HepG2 (cell line): ENCODE results near the gene EGR2. TPM values are rescaled to one million over a fixed set of nuclear protein-coding genes. Genes with fewer than 3 reads are reported as not detected.
A peak's percentile ranks its signal among the peaks of the same experiment; 100 is the strongest.

Experiments
- ATAC-seq: fragments of 200-7000 bp; cut with Tn5 transposase; 3 replicates; pipeline ENCODE4 v1.9.1; 2020; ENCODE audit warnings: mild to moderate bottlenecking, moderate library complexity
- BruUV-seq: library from RNA; stranded (reverse); fragments of 400-500 nt; replicated peaks from 2 replicates; lab custom pipeline; 2021; lab: Mats Ljungman, UMichigan
- CTCF ChIA-PET: fragments of 300-600 bp; formaldehyde crosslinking; extraction: SDS; loops from one replicate; lab custom pipeline; 2021; ENCODE audit warnings: low total read pairs, inconsistent platforms, low intra/inter-chr PET ratio; lab: Yijun Ruan, JAX
- POLR2A ChIA-PET: fragments of 350-600 bp; sonication (Branson Sonifier 250); formaldehyde crosslinking; loops from one replicate; lab custom pipeline; 2020; ENCODE audit warnings: antibody characterized with exemption, inconsistent platforms; lab: Yijun Ruan, JAX
- DNase-seq: peaks from one replicate; pipeline ENCODE4 v3.0.0-alpha.2; 2015; ENCODE audit warnings: low spot score
- FAIRE-seq: peaks from 3 replicates; lab custom pipeline; 2011; peaks lifted over from hg19 to GRCh38; lab: Jason Lieb, UNC
- H2AFZ ChIP-seq: one replicate; pipeline ENCODE4 v1.6.1; 2011; ENCODE audit warnings: low read length, inconsistent platforms
- H3K27ac ChIP-seq: fragments of 300-600 bp; 3 replicates; pipeline ENCODE4 v1.8.0; 2011; ENCODE audit warnings: mixed run types, mild to moderate bottlenecking, mixed read lengths, low read length, inconsistent platforms; ENCODE audit not compliant: insufficient read depth; ENCODE audit errors: extremely low read length
- H3K27me3 ChIP-seq, 2 experiments: fragments of 200-600 bp in 1 of 2; 2 replicates in 1 of 2; 3 replicates in 1 of 2; pipeline versions ENCODE4 v1.6.0 to v1.8.0; 2011; ENCODE audit warnings: low read length in 2 of 2, mild to moderate bottlenecking in 2 of 2, moderate library complexity in 2 of 2, inconsistent platforms in 1 of 2; ENCODE audit not compliant: insufficient read depth in 2 of 2, control insufficient read depth in 1 of 2
- H3K36me3 ChIP-seq, 2 experiments: fragments of 200-600 bp in 1 of 2; replicated peaks in 1 of 2; 2 replicates in 1 of 2; 3 replicates in 1 of 2; pipeline versions ENCODE4 v1.5.1 to v1.8.0; 2011; ENCODE audit warnings: low read length in 2 of 2, inconsistent platforms in 1 of 2; ENCODE audit not compliant: insufficient read depth in 2 of 2, control insufficient read depth in 1 of 2
- H3K4me1 ChIP-seq: 2 replicates; pipeline ENCODE4 v1.5.1; 2012; ENCODE audit warnings: low read length, inconsistent platforms; ENCODE audit not compliant: insufficient read depth
- H3K4me2 ChIP-seq: 2 replicates; pipeline ENCODE4 v1.6.0; 2011; ENCODE audit warnings: low read depth, low read length, inconsistent platforms
- H3K4me3 ChIP-seq, 3 experiments: fragments of 200-600 bp in 1 of 3; sonication (generic), shearing (Covaris generic) in 1 of 3; replicated peaks in 1 of 3; 2 replicates each; pipeline ENCODE4 v1.5.1; 2011 to 2016; ENCODE audit warnings: low read length in 3 of 3, inconsistent platforms in 2 of 3, low read depth in 2 of 3, mild to moderate bottlenecking in 2 of 3, control low read depth in 1 of 3, mixed read lengths in 1 of 3; ENCODE audit not compliant: insufficient read depth in 1 of 3
- H3K79me2 ChIP-seq: one replicate; pipeline ENCODE4 v1.6.1; 2011; ENCODE audit warnings: low read length, inconsistent platforms; ENCODE audit not compliant: insufficient read depth
- H3K9ac ChIP-seq: 2 replicates; pipeline ENCODE4 v1.6.0; 2011; ENCODE audit warnings: mild to moderate bottlenecking, low read depth, low read length, inconsistent platforms; ENCODE audit not compliant: insufficient read depth
- H3K9me3 ChIP-seq: 2 replicates; pipeline ENCODE4 v1.5.1; 2012; ENCODE audit warnings: mild to moderate bottlenecking, low read length
- H4K20me1 ChIP-seq: 2 replicates; pipeline ENCODE4 v1.6.0; 2011; ENCODE audit warnings: inconsistent platforms, mild to moderate bottlenecking, low read length, moderate library complexity; ENCODE audit not compliant: insufficient read depth
- AGO1 ChIP-seq: fragments of 200-400 bp; formaldehyde crosslinking; IDR thresholded peaks from 2 replicates; pipeline ENCODE4 v1.6.1; 2017; ENCODE audit warnings: mild to moderate bottlenecking, low read depth, low read length, moderate library complexity; ENCODE audit not compliant: poor library complexity, severe bottlenecking
- CREB1 ChIP-seq, 2 experiments: fragments of 450-650 bp in 1 of 2; IDR thresholded peaks; 2 replicates each; pipeline ENCODE4 v1.6.1; 2016 to 2017; ENCODE audit warnings: control low read depth in 1 of 2, mild to moderate bottlenecking in 1 of 2, missing compliant biosample characterization in 1 of 2, missing genetic modification characterization in 1 of 2
- MBD4 ChIP-seq: IDR thresholded peaks from 2 replicates; pipeline ENCODE4 v1.6.1; 2012; ENCODE audit warnings: low read length, inconsistent platforms, borderline replicate concordance
- SALL2 ChIP-seq: sonication (generic); formaldehyde crosslinking; IDR thresholded peaks from 2 replicates; pipeline ENCODE4 v1.8.1; 2023; ENCODE audit warnings: mild to moderate bottlenecking, missing genetic modification reagents, inconsistent platforms
- ZC3H4 ChIP-seq: sonication (generic); formaldehyde crosslinking; IDR thresholded peaks from 2 replicates; pipeline ENCODE4 v1.4.0; 2020; ENCODE audit warnings: missing genetic modification reagents, borderline replicate concordance
- WGBS: methylation state at CpG from one replicate; pipeline ENCODE4 v1.1.6; 2017; ENCODE audit warnings: low lambda C conversion rate; 5-methylcytosine and 5-hydroxymethylcytosine counted together
- in situ Hi-C: cut with HindIII; loops from 2 replicates; pipeline ENCODE4 v1.10.0; 2017; ENCODE audit warnings: low pct_unique_long_range_greater_than_20kb; ENCODE audit not compliant: extremely low pct_ligation_motif_present
- intact Hi-C: fragments of 100-400 bp; cut with micrococcal nuclease; formaldehyde crosslinking; loops from one replicate; pipeline ENCODE4 v1.10.0; 2022; ENCODE audit not compliant: unreplicated experiment
- polyA plus RNA-seq, 8 experiments: library from polyadenylated mRNA; depleted of rRNA in 3 of 8; stranded (reverse) in 7 of 8; unstranded in 1 of 8; fragments of >200 nt; fragmentation: Illumina TruSeq in 4 of 8; extraction: Trizol in 4 of 8; gene quantifications; 2 replicates each; pipeline versions ENCODE4 v1.2.1 to v1.2.3, GENCODE V29; 2011 to 2016; ENCODE audit warnings: low read depth in 4 of 8, missing spikeins in 1 of 8, mixed read lengths in 1 of 8; ENCODE audit not compliant: insufficient read depth in 1 of 8
- total RNA-seq, 5 experiments: library from RNA; depleted of rRNA; stranded (reverse); fragments of >200 nt; fragmentation: Illumina TruSeq; extraction: Trizol; gene quantifications; 2 replicates each; pipeline ENCODE4 v1.2.3, GENCODE V29; 2016; ENCODE audit warnings: low read depth in 1 of 5
- TF ChIP-seq, protein P1 (sequence below), 2 experiments: sonication (generic) in 1 of 2; formaldehyde crosslinking in 1 of 2; IDR thresholded peaks; 2 replicates each; pipeline versions ENCODE4 v1.6.1 to v1.9.0; 2014 to 2022; ENCODE audit warnings: antibody characterized with exemption in 1 of 2, borderline replicate concordance in 1 of 2, inconsistent platforms in 1 of 2, low read depth in 1 of 2, missing genetic modification reagents in 1 of 2
- TF ChIP-seq, protein P2 (sequence below): sonication (generic); formaldehyde crosslinking; IDR thresholded peaks from 2 replicates; pipeline ENCODE4 v1.9.0; 2022; ENCODE audit warnings: missing genetic modification reagents, mild to moderate bottlenecking, borderline replicate concordance
- TF ChIP-seq, protein P3 (sequence below): sonication (generic); formaldehyde crosslinking; IDR thresholded peaks from 2 replicates; pipeline ENCODE4 v1.5.1; 2020; ENCODE audit warnings: missing genetic modification reagents, mild to moderate bottlenecking, borderline replicate concordance

The EGR2 gene
- total and polyA plus RNA-seq, 2 of the 13 experiments (the other 11 are each of a cell fraction or from before 2014, with no cell fraction given): 0.11 to 0.15 TPM

DNA sequence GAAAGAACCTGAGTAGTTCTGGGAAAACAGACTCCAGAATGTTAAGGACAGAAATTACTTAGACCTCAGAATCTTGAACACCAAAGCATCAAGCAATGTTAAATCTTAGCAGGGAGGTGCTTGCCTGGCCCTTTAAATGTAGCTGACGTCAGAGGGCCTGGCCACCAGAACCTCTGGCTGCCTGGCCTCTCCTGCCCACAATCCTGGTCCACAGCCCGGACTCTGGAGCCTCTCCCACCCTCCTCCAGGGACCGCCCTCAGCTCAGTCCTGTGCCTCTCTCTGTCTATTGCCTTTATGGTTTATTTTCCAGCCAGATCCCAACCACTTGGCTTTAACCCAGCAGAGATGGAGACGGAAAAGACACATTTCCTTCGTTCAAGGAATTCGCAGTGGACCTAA, 42.2 kb upstream of the EGR2 start:
- no peak overlapping the region for H3K27ac ChIP-seq
- H3K4me2 ChIP-seq: no peak overlapping the region
- no peak overlapping the region for H2AFZ ChIP-seq
- H3K9ac ChIP-seq: no peak overlapping the region
- H3K4me1 ChIP-seq: peaks cover 14% of the 10 kb centered on the region
- intact Hi-C loops: no loop called here
- ChIA-PET CTCF (no interaction called here), POLR2A (no interaction called here)
- in situ Hi-C loops: no loop called here
- H3K79me2 ChIP-seq: no peaks in the 10 kb centered on the region
- no peaks in the 10 kb centered on the region for H3K9me3 ChIP-seq
- no peak overlapping the region for H3K4me3 ChIP-seq
- TF ChIP-seq CREB1 (IDR thresholded peaks at IDR 0.05) (peak; percentile 46; the same call in 1 of the 2 replicates), CREB1 (CRISPR knock-in tag; IDR thresholded peaks at IDR 0.05) (no peak), AGO1 (no peak), ZC3H4 (CRISPR knock-in tag) (no peak), MBD4 (no peak), SALL2 (CRISPR knock-in tag) (no peak)
- TF ChIP-seq, protein P1, sequence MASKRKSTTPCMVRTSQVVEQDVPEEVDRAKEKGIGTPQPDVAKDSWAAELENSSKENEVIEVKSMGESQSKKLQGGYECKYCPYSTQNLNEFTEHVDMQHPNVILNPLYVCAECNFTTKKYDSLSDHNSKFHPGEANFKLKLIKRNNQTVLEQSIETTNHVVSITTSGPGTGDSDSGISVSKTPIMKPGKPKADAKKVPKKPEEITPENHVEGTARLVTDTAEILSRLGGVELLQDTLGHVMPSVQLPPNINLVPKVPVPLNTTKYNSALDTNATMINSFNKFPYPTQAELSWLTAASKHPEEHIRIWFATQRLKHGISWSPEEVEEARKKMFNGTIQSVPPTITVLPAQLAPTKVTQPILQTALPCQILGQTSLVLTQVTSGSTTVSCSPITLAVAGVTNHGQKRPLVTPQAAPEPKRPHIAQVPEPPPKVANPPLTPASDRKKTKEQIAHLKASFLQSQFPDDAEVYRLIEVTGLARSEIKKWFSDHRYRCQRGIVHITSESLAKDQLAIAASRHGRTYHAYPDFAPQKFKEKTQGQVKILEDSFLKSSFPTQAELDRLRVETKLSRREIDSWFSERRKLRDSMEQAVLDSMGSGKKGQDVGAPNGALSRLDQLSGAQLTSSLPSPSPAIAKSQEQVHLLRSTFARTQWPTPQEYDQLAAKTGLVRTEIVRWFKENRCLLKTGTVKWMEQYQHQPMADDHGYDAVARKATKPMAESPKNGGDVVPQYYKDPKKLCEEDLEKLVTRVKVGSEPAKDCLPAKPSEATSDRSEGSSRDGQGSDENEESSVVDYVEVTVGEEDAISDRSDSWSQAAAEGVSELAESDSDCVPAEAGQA (IDR thresholded peaks at IDR 0.05; ENCODE audit: low read depth): no peak
- TF ChIP-seq, protein P1 (CRISPR knock-in tag; IDR thresholded peaks at IDR 0.05; ENCODE audit: borderline replicate concordance): no peak
- TF ChIP-seq, protein P2, sequence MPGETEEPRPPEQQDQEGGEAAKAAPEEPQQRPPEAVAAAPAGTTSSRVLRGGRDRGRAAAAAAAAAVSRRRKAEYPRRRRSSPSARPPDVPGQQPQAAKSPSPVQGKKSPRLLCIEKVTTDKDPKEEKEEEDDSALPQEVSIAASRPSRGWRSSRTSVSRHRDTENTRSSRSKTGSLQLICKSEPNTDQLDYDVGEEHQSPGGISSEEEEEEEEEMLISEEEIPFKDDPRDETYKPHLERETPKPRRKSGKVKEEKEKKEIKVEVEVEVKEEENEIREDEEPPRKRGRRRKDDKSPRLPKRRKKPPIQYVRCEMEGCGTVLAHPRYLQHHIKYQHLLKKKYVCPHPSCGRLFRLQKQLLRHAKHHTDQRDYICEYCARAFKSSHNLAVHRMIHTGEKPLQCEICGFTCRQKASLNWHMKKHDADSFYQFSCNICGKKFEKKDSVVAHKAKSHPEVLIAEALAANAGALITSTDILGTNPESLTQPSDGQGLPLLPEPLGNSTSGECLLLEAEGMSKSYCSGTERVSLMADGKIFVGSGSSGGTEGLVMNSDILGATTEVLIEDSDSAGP (CRISPR knock-in tag): peak; percentile 72
- TF ChIP-seq, protein P3, sequence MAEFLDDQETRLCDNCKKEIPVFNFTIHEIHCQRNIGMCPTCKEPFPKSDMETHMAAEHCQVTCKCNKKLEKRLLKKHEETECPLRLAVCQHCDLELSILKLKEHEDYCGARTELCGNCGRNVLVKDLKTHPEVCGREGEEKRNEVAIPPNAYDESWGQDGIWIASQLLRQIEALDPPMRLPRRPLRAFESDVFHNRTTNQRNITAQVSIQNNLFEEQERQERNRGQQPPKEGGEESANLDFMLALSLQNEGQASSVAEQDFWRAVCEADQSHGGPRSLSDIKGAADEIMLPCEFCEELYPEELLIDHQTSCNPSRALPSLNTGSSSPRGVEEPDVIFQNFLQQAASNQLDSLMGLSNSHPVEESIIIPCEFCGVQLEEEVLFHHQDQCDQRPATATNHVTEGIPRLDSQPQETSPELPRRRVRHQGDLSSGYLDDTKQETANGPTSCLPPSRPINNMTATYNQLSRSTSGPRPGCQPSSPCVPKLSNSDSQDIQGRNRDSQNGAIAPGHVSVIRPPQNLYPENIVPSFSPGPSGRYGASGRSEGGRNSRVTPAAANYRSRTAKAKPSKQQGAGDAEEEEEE (CRISPR knock-in tag): no peak
- no peaks in the 10 kb centered on the region for H3K36me3 ChIP-seq
- DNase-seq (peak; percentile 6), FAIRE-seq (no peak), ATAC-seq (peak; percentile 53; the same call in 2 of the 3 replicates)
- WGBS: 1% methylated on average over 6 of the region's 6 CpGs
- no peaks in the 10 kb centered on the region for H4K20me1 ChIP-seq
- BruUV-seq: no TSS peak
- H3K27me3 ChIP-seq: no peaks in the 10 kb centered on the region
